Kasumi-1 (cell line): ENCODE results near the gene FAM20A.
A peak's percentile ranks its signal among the peaks of the same experiment; 100 is the strongest.
"Not testable (repeated sequence)": the region's sequence is repeated elsewhere in the genome, so short reads cannot be mapped to it uniquely, and the experiment has no call there.

Source experiments
- DNase-seq, 2 experiments: peaks; one replicate each; lab custom pipeline; 2025; lab: John Stamatoyannopoulos, UW

The FAM20A gene

GRCh38 chr17:68492394-68493054 lies 108.6 kb downstream of the FAM20A start:
- not testable (repeated sequence) for DNase-seq

GRCh38 chr17:68491381-68492231 lies 109.6 kb downstream of the FAM20A start:
- DNase-seq, result peak; percentile 97

DNA sequence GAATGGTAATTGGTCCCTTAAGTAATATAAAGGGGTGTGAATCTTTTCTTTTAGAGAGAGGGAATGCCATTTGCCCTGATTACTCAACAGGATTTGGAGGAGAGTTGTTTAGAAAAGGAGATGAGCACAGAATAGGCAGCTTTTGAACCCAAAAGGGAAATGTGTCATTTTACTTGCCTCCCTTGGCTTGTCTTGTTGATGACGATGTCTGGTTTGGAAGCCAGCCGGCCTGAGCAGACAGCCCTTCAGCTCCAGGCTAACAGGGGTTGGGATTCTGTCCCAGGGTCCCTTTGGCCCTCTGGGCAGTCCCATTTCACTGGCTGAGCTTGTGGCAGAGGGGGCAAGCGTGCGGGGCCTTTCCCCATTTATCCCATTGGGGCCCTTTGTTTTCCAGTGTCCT lies 111.2 kb downstream of the FAM20A start:
- no peak for DNase-seq
